GM21717 (cell line): Measurements from ENCODE around the gene INSM2.

Experiments used
- ATAC-seq: cut with Tn5 transposase; IDR thresholded peaks from one replicate; pipeline ENCODE4 v1.9.1; 2021; ENCODE audit warnings: mild to moderate bottlenecking, moderate library complexity; ENCODE audit not compliant: unreplicated experiment

INSM2 gene

GRCh38 chr14:35539969-35540368 is 6.0 kb downstream of the INSM2 start:
- ATAC-seq: no peak

DNA sequence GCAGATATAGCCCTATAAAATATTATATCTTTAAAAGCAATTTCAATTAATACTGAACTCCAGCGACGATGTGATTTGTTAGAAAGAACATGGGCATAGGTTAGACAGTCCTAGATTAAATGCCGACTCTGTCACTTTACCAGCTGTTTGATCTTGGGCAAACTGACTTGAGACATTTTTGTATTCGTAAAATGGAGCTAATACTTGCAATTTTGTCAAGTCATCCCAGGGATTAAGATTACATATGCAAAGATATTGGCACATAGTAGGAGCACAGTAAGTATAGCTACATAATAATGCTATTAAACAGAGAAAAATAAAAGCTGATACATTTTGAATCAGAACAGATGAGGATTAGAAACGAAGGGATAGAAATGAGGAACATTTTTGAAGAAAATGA is 9.0 kb downstream of the INSM2 start:
- no peak for ATAC-seq

GRCh38 chr14:35549551-35549950 is 15.6 kb downstream of the INSM2 start:
- no peak for ATAC-seq

- ATAC-seq: no peak
Observed at GRCh38 chr14:35551081-35551480, 17.1 kb downstream of the INSM2 start.

- no peak for ATAC-seq
Observed at GRCh38 chr14:35553808-35554207, 19.8 kb downstream of the INSM2 start.

DNA sequence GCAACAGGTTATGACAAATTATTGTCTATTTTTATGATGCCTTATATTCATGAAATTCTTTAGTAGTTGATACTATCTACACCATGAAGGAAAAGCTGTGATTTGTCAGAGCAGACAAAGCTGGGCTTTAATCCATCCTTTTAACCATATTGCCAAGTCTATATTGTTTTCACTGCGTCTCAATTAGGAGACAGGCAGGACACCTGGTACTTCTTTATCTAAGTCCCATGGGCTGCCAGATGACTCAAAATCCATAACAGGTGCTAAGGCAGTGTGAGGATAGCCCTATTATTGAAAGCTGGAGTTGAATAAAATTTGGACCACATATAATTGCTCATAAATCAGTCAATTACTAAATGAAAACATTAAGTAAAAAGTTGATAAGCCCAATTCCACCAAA is 22.6 kb downstream of the INSM2 start:
- ATAC-seq: no peak

- no peak for ATAC-seq
Observed at GRCh38 chr14:35557221-35557747, 23.3 kb downstream of the INSM2 start.

DNA sequence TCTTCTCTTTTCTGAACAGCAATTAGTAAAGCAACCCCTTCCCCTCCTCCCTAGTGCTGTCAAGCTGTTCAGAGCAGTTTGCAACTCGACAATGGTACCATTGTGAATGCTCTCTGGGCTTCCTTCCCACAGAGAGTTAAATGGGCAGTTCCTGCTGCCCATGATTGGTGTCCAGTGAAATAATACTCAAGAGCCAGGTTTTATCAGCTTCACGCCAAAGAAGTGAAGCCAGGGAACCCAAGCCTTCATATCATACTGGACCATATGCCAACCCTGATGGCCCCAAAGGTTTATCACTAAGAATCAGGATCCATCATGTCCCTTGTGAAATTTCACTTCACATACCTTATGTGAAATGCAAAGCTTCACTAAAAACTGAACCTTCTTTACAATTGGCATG is 24.7 kb downstream of the INSM2 start:
- no peak for ATAC-seq

- no peak for ATAC-seq
Observed at GRCh38 chr14:35565871-35566464, 32.0 kb downstream of the INSM2 start.

- ATAC-seq: no peak
Observed at GRCh38 chr14:35571598-35571997, 37.6 kb downstream of the INSM2 start.

DNA sequence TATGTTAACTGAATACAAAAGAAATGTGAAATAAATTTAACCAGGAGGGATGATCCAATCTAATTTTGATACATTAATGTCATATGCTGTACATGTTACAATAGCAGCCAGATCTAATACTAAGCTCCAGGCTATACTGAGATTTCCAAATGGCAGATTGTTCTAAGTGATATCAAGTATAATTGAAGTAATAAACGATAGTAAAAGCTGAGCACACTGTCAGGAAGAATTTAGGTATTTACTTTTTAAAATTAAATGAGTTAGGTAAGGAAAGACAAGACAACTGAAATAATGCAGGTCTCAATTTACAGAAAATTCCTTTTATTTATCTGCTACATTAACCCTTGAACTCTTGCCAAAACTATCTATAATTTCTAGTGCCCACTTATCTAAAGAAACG is 39.9 kb downstream of the INSM2 start:
- ATAC-seq: no peak

DNA sequence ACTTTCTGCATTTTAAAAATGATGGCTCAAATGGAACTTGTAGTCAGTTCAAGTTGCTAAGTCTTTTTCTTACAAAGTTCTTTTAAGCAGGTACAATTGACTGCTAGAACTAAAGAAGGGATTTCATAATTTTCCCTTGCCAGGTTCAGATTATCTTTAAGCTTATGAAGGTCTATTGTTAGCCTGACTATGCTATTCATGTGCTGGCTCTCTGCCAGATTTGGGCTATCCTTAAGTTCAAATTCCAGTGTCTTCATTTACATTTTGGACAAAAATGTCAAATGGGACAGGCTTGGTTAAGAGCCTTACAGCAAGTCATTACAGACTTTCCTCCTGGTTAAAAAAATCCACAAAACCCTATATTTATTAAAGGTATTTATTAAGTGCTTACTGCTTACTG is 42.3 kb downstream of the INSM2 start:
- ATAC-seq: no peak

- no peak for ATAC-seq
Observed at GRCh38 chr14:35576856-35577255, 42.9 kb downstream of the INSM2 start.

DNA sequence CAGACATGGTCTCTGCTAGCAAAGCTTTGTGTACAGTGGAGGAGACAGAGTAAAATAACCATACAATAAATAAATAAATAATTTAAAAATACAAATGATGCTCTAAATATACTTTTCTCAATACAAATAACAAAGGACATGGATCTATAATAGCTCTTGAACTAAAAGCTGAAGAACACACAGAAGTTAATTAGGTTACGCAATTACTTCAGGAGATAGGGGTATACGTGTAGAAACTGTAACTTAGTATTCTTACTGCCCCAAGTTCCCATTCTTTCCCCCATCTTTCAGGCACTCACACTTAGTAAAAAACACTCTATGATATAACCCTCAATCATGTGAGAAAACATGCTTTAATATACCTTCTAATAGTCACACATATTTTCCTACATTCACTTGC is 44.2 kb downstream of the INSM2 start:
- ATAC-seq: no peak

DNA sequence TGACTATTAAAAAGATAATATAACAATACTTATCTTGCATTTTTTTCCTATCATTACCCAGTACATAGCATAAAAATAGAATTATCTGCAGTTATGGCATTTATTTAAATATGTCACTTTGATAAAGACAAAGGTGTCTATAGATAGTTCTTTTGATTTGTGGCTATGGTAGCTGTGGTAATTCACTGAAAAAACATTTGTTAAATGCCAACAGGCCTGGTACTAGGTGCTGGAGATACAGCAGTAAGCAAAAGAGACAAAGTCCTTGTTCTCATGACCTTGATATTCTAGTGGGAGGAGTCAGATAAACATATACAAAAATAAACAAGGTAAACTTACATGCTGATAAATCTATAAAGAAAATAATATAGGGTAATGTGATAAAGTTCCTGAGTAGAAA is 44.7 kb downstream of the INSM2 start:
- ATAC-seq: no peak
